Endothelial cell of umbilical vein (primary cell): ENCODE results near the gene NPLOC4.

Experiments used
- EZH2 ChIP-seq: IDR thresholded peaks from 2 replicates; pipeline ENCODE4 v1.6.1; 2012; ENCODE audit warnings: borderline replicate concordance, low read depth, mild to moderate bottlenecking, moderate library complexity, low read length, inconsistent platforms; ENCODE audit not compliant: severe bottlenecking
- FOS ChIP-seq: IDR thresholded peaks from 2 replicates; pipeline ENCODE4 v1.6.1; 2011; ENCODE audit warnings: mild to moderate bottlenecking, low read length, moderate library complexity, borderline replicate concordance; ENCODE audit not compliant: insufficient read depth
- GATA2 ChIP-seq: IDR thresholded peaks from 2 replicates; pipeline ENCODE4 v1.7.0; 2011; ENCODE audit warnings: low read depth, mild to moderate bottlenecking, moderate library complexity, mixed read lengths, low read length; ENCODE audit not compliant: insufficient read length, insufficient read depth
- JUN ChIP-seq: IDR thresholded peaks from 2 replicates; pipeline ENCODE4 v1.6.1; 2011; ENCODE audit warnings: borderline replicate concordance, low read depth; ENCODE audit not compliant: insufficient read length, insufficient read depth
- POLR2A ChIP-seq: IDR thresholded peaks from 2 replicates; pipeline ENCODE4 v1.6.1; 2012; ENCODE audit warnings: low read depth, mild to moderate bottlenecking, control low read depth, low read length
- POLR2AphosphoS5 ChIP-seq: IDR thresholded peaks from 2 replicates; pipeline ENCODE4 v1.6.1; 2012; ENCODE audit warnings: low read depth, mild to moderate bottlenecking, control low read depth, low read length, moderate library complexity; ENCODE audit not compliant: insufficient read depth
- TF ChIP-seq, protein P1 (sequence below), 2 donors: IDR thresholded peaks; 1 replicate in 1 of 2; 2 replicates in 1 of 2; pipeline ENCODE4 v1.5.1; 2011; ENCODE audit warnings: low read length in 2 of 2, mild to moderate bottlenecking in 2 of 2, moderate library complexity in 2 of 2, control low read depth in 1 of 2, inconsistent platforms in 1 of 2, low read depth in 1 of 2; ENCODE audit not compliant: insufficient read depth in 1 of 2; ENCODE audit errors: extremely low read depth in 1 of 2

DNA sequence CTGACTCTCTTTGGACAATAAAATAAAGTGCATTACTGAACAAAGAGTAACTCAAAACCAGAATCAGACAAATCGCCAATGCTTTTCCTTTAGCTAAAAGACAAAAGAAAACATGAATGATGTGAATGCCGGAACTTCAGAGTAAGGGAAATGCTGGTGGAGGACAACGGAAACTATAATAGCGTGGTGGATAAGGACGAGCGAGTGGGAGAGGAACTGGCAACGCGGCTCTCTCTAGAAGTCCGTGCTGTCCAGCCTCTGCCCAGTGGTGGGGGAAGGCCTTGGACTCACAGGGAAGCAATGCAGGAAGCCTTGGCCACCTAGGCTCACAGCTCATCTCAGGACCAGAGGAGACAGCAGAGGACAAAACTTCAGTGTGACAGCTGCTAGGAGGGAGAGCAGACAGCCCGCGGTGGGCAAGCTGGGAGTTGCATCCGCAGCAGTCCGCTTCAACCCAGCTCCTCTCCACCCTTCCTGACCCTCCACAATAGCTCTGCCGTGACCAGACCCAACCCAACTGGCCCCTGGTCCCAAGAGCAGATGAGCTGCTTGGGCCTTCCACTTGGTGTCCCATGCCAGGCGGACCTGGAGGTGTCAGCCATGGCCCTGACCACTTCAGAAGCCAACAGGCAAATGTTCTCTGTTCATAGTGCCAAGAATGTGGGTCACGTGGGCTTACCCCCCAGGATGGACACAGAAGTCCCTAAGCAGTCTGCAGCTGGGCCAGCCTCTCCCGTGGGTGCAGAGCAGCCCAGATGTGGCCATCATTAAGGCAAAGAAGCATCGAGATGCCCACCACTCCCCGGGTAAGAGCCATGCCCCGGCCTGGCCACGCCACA lies 79.4 kb downstream of the NPLOC4 start:
- TF ChIP-seq, protein P1, sequence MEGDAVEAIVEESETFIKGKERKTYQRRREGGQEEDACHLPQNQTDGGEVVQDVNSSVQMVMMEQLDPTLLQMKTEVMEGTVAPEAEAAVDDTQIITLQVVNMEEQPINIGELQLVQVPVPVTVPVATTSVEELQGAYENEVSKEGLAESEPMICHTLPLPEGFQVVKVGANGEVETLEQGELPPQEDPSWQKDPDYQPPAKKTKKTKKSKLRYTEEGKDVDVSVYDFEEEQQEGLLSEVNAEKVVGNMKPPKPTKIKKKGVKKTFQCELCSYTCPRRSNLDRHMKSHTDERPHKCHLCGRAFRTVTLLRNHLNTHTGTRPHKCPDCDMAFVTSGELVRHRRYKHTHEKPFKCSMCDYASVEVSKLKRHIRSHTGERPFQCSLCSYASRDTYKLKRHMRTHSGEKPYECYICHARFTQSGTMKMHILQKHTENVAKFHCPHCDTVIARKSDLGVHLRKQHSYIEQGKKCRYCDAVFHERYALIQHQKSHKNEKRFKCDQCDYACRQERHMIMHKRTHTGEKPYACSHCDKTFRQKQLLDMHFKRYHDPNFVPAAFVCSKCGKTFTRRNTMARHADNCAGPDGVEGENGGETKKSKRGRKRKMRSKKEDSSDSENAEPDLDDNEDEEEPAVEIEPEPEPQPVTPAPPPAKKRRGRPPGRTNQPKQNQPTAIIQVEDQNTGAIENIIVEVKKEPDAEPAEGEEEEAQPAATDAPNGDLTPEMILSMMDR (IDR thresholded peaks at IDR 0.05; ENCODE audit: extremely low read depth in 1 of 2, insufficient read depth in 1 of 2, low read depth in 1 of 2, low read length in 2 of 2): no peak
- TF ChIP-seq FOS (no peak), GATA2 (no peak), JUN (no peak), POLR2AphosphoS5 (no peak), POLR2A (peak; percentile 3), EZH2 (no peak)
